ENCODE results near the gene PLA2G6. TPM values are rescaled to one million over a fixed set of nuclear protein-coding genes. Genes with fewer than 3 reads are reported as not detected.
"Not testable (repeated sequence)": the region's sequence is repeated elsewhere in the genome, so short reads cannot be mapped to it uniquely, and the experiment has no call there.

PLA2G6 gene
- total and polyA plus RNA-seq, 2 of the 8 experiments (the other 6 are each of a cell fraction or from before 2014, with no cell fraction given), result 13.2 to 21.0 TPM

DNA sequence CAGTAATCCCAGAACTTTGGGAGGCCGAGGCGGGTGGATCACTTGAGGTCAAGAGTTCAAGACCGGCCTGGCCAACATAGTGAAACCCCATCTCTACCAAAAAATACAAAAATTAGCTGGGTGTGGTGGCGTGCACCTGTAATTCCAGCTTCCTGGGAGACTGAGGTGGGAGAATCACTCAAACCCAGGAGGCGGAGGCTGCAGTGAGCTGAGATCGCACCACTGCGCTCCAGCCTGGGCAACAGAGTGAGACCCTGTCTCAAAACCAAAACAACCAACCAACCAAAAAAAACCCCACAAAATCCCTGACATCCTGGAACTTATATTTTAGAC is 3.1 kb downstream of the PLA2G6 start:
- not testable (repeated sequence) for H2AK5ac ChIP-seq (ENCODE audit: low read depth, low read length); H3K23me2 ChIP-seq (ENCODE audit: low read depth, low read length); FAIRE-seq; H2BK20ac ChIP-seq (ENCODE audit: low read length); H2BK120ac ChIP-seq (replicated peaks; ENCODE audit: low read depth, low read length); H3K79me1 ChIP-seq (ENCODE audit: low read depth, low read length); H3K4me2 ChIP-seq (ENCODE audit: insufficient read depth in 1 of 2, low read depth in 2 of 2, low read length in 2 of 2); H3K18ac ChIP-seq (ENCODE audit: extremely low read depth, low read length); H4K8ac ChIP-seq (ENCODE audit: extremely low read depth, insufficient read depth, low read length); H3K27ac ChIP-seq (ENCODE audit: low read depth, low read length); H3K56ac ChIP-seq (replicated peaks; ENCODE audit: insufficient read length, low read depth, low read length); H3K23ac ChIP-seq (ENCODE audit: insufficient read length); H3K9me3 ChIP-seq (ENCODE audit: insufficient read depth in 2 of 2, low read depth in 1 of 2, low read length in 1 of 2); H2AFZ ChIP-seq (ENCODE audit: low read length); H3K9ac ChIP-seq (replicated peaks in 1 of 4; ENCODE audit: extremely low read depth in 1 of 4, low read depth in 3 of 4, low read length in 3 of 4); H4K20me1 ChIP-seq (replicated peaks in 1 of 2; ENCODE audit: control insufficient read depth in 1 of 2, insufficient read depth in 2 of 2, low read length in 2 of 2); H3K36me3 ChIP-seq (ENCODE audit: control insufficient read depth in 2 of 4, insufficient read depth in 4 of 4, low read length in 3 of 4); H3K14ac ChIP-seq (ENCODE audit: insufficient read length); H4K5ac ChIP-seq (ENCODE audit: insufficient read length, low read depth, low read length); H2BK12ac ChIP-seq (ENCODE audit: low read depth, low read length); H3K4me3 ChIP-seq (ENCODE audit: extremely low read depth in 1 of 4, insufficient read depth in 2 of 4, low read depth in 3 of 4, low read length in 4 of 4); H3K79me2 ChIP-seq (ENCODE audit: control insufficient read depth in 1 of 2, insufficient read depth in 2 of 2, low read length in 2 of 2); H2BK15ac ChIP-seq (ENCODE audit: low read length); H4K91ac ChIP-seq (replicated peaks; ENCODE audit: insufficient read length, low read length); H3K27me3 ChIP-seq (replicated peaks in 1 of 4; ENCODE audit: control insufficient read depth in 3 of 4, extremely low read depth in 1 of 4, insufficient read depth in 3 of 4, low read length in 3 of 4); H2BK5ac ChIP-seq (ENCODE audit: low read depth, low read length); H3K4ac ChIP-seq (replicated peaks; ENCODE audit: insufficient read length, low read depth, low read length); DNase-seq (ENCODE audit: low read depth in 1 of 2, low spot score in 2 of 2)
- H3K4me1 ChIP-seq (replicated peaks in 1 of 4; ENCODE audit: control insufficient read depth in 3 of 4, insufficient read depth in 4 of 4, low read length in 3 of 4), result peaks cover 0 to 12% (median 8%) of the 10 kb centered on the region in 4 experiments; a peak in 6 of 7 replicates
- POLR2A ChIA-PET (ENCODE audit: partially characterized antibody), result interaction anchor here (0.9 to 2.0 kb wide), 4 partner anchors 12 to 27 kb away, joined by 3 to 7 read pairs (median 4); no protein-coding TSS in a partner anchor
- CTCF ChIA-PET (ENCODE audit: partially characterized antibody), result interaction anchor here (0.8 to 2.2 kb wide), 11 partner anchors 11 to 126 kb away, joined by 3 to 5 read pairs (median 4); no protein-coding TSS in a partner anchor
- WGBS, 2 experiments (ENCODE audit: extremely low coverage in 1 of 2, insufficient coverage in 1 of 2, insufficient read length in 1 of 2, insufficient replicate concordance in 2 of 2, low coverage in 1 of 2, low lambda C conversion rate in 2 of 2, missing lambda C conversion rate in 1 of 2), result 94% methylated on average over 7 of the region's 7 CpGs; no CpG with 5 or more reads in 1 of the 2 experiments
